Left renal pelvis (tissue), 4 donors: ENCODE data around the gene MSMP. TPM values are rescaled to one million over a fixed set of nuclear protein-coding genes. Genes with fewer than 3 reads are reported as not detected.

Experiments
- DNase-seq, 4 donors: peaks; one replicate each; pipeline ENCODE4 v3.0.0-alpha.2; 2013; ENCODE audit warnings: low read depth in 4 of 4, low spot score in 3 of 4
- polyA plus RNA-seq, 4 donors: library from polyadenylated mRNA; unstranded; fragments of 120-200 nt; gene quantifications; one replicate each; pipeline ENCODE4 v1.2.1, GENCODE V29; 2013; ENCODE audit not compliant: insufficient read length in 4 of 4

The MSMP gene
- polyA plus RNA-seq, 4 donors = not detected

GRCh38 chr9:35771943-35772342, 17.9 kb upstream of the MSMP start:
- DNase-seq = no peak

GRCh38 chr9:35771534-35771933, 17.5 kb upstream of the MSMP start:
- no peak for DNase-seq

- no peak for DNase-seq
Measured at GRCh38 chr9:35771075-35771433, 17.0 kb upstream of the MSMP start.

DNA sequence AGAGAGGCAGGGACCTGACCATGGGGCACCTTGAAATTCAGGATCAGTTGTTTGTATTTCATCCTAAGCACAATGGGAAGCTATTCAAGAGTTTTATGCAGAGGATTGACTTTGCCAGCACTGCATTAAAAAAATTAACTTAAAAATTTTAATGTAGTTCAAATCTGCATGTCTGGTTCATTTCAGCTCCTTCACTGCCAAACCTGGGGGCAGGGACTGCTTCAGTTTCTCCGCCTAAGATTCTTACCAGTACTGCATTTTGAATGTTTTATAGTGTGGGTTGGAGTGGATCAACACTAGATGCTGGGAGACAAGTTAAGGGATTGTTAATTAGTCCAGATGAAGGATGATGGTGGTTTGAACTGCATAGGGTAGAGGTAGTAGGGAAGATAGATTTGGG, 15.7 kb upstream of the MSMP start:
- no peak for DNase-seq

DNA sequence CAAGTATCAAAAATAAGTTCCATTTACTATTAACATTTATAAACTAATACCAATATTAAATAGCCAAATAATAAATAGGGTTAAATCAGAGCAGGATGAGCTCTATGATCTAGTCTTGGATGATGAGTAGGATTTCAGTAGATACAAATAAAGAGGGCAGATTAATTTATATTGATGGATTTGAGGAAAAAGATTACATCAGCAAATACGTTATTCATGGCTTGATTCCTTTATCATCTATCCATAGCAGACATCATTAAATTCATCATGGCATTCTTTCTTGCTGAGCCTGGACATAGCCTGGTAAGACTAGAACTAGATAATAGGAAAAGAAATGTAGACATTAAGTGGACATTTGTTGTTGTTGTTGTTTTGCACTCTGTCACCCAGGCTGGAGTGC, 13.4 kb upstream of the MSMP start:
- DNase-seq = no peak

GRCh38 chr9:35766997-35767396, 12.9 kb upstream of the MSMP start:
- DNase-seq = no peak

- no peak for DNase-seq
Measured at GRCh38 chr9:35763803-35764202, 9.7 kb upstream of the MSMP start.

DNA sequence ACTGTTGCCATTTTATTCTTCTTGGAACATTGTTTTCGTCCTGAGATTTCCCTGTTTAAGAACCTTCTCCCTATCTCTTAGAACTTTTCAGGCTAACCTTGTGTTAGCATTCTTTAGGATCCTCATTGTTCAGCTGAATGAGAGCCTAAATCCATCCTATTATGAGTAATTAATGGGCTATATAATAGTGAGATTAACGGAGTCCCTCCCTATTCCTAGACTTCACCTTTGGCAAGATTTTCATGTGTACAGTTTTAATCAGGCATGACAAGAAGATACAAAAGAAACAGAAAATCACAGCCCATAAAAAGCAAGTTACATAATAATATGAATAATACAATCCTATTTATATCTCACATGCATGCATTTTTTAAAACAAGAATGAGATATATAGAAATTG, 9.1 kb upstream of the MSMP start:
- DNase-seq = no peak

GRCh38 chr9:35760651-35761050, 6.6 kb upstream of the MSMP start:
- no peak for DNase-seq

DNA sequence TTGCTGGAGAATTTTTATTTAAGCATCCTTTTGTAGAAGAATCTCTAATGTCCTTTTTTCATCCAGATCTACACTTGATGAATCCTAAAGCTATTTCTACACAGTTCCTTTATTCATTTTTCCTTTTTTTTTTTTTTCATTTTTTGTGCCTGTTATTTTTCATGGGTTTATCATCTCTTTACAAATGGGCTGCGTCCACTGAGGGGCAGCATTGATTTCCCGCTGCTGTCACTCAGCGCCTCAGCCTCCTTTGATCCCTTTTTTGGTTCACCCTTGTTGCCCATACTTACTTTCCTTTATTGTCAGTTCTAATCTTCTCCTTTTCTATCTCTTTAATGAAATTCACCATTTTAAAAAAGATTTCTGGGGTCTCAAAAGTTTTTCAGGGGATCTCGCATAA, 5.7 kb upstream of the MSMP start:
- no peak for DNase-seq

DNA sequence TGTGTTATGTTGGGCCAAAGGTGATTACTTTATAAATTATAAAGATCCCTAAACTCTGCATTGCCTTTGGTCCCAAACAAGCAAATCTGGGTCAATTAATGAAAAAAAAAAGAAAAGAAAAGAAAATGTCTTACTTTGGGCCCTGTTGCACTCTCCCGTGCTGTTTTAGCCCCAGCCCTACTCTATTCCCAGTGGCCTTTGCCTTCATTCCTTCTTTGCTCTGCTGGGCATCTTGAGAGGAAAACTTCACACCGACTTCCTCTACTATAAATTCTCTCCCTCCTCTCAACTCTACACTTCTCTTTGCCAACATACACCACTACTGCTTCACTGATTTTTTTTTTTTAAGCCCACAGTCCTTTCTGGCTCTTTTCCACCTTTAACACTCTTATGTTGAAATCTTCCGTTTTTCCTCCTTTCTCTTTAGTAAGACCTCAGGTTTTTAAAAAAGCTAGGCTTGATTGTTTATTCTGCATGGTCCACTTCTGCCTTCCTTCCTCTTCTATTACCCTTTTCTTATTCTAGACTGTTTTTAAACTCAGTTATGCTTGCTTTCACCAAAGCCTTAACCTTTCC, 4.5 kb upstream of the MSMP start:
- DNase-seq = no peak

DNA sequence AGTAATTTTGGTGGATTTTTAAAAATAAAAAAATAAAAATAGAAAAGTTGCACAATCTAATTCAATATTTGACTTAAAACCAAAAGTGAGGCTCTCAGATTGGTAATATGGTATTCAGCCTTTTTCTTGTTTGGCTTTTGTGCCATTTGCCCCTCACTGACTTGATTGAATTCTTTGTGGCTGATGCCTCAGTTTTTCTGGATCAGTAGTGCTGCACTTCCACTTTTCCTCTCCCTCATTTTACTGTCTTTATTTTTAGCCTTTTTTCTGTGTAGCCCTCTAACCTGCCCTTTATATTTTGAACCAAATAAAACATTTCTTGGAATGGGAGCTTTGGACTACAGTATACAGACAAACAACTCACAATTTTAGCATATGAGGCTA, 3.8 kb upstream of the MSMP start:
- no peak for DNase-seq

- DNase-seq = no peak
Measured at GRCh38 chr9:35757226-35757891, 3.3 kb upstream of the MSMP start.

GRCh38 chr9:35756275-35757225, 2.5 kb upstream of the MSMP start:
- DNase-seq = peak in 1 of 4 donors; percentile 51

DNA sequence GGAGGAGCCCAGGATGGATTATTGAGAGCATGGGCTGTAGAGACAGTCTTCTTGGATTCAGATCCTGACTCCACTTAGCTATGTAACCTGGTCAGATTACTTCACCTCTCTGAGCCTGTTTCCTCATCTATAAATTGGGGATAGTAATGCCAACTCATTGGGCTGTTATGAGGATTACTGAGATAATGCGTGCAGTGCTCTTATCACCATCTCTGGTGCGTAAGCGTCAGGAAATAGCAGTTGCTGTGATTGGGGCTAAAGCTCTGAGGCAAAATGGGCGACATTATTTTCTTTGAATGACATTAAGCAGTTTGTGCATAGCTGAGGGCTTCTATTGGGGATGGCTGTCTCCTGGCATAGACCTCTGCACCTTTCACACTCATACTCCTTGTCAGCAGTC, 995 bp upstream of the MSMP start:
- no peak for DNase-seq

GRCh38 chr9:35753466-35753865, 610 bp downstream of the MSMP start:
- DNase-seq = no peak

GRCh38 chr9:35750256-35750531, 3.9 kb downstream of the MSMP start:
- DNase-seq = no peak

- DNase-seq = no peak
Measured at GRCh38 chr9:35749515-35750255, 4.4 kb downstream of the MSMP start.

DNA sequence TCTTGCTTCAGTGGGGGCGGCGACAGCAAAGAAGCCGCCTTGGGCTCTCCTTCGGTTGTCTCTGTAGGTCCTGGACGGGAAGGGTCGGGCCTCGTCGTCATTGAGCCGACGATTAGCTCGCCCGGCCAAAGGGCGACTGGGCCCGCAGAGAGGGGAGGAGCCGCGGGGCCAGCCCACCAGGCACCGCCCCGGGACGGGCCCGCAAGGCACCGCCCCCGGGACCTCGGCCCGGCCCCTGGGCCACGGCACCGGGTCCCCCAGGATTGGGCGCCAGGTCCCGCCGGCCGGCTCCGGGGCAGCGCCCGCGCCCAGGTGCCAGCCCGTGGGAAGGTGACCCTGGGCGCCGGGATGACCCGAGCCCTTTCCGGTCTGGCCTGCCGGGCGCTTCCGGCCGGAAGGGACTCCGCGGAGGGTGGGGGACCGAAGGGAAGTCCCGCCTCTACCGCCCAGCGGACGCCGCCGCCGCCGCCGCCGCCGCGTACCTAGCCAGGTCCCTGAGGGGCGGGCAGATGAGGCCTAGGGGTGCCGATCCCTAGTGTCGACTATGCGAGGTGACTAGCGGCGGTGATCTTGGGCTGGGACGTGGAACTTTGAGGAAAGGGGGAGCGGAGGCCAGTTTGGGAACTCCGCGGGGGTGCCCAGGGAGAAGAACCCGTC, 5.1 kb downstream of the MSMP start, which contains the start of the genes GBA2 and RGP1:
Gene GBA2, minus strand, starts transcription at position 371 of the 657 bp plus-strand sequence. CDS start 524 bp downstream, outside the sequence.
Gene RGP1, plus strand, starts transcription at position 430 of the 657 bp plus-strand sequence. CDS start 469 bp downstream, outside the sequence.
- DNase-seq = peak in 1 of 4 donors; percentile 40

GRCh38 chr9:35748242-35748857, 5.7 kb downstream of the MSMP start:
- no peak for DNase-seq
